Measurements from ENCODE around the gene INTS15.
"Not testable (repeated sequence)": the region's sequence is repeated elsewhere in the genome, so short reads cannot be mapped to it uniquely, and the experiment has no call there.

The INTS15 gene

GRCh38 chr7:6577369-6578113 is 12.3 kb upstream of the INTS15 start, which contains the start of gene ZDHHC4:
Gene ZDHHC4 (plus strand): TSS chr7:6577454. CDS start chr7:6580562, 3,108 bp downstream.
- peak; percentile 99 for DNase-seq (ENCODE audit: low spot score)

GRCh38 chr7:6578114-6579084 is 11.4 kb upstream of the INTS15 start:
- DNase-seq (ENCODE audit: low spot score), result no peak

GRCh38 chr7:6579446-6579845 is 10.4 kb upstream of the INTS15 start:
- DNase-seq (ENCODE audit: low spot score), result no peak

- not testable (repeated sequence) for DNase-seq (ENCODE audit: low spot score)
Observed at GRCh38 chr7:6585746-6586432, 3.9 kb upstream of the INTS15 start.

- DNase-seq (ENCODE audit: low spot score), result no peak
Observed at GRCh38 chr7:6588566-6588965, 1.3 kb upstream of the INTS15 start.

GRCh38 chr7:6589151-6589828 is 531 bp upstream of the INTS15 start:
- DNase-seq (ENCODE audit: low spot score), result no peak

- no peak for DNase-seq (ENCODE audit: low spot score)
Observed at GRCh38 chr7:6590645-6591110, 857 bp downstream of the INTS15 start.

- no peak for DNase-seq (ENCODE audit: low spot score)
Observed at GRCh38 chr7:6600093-6600492, 10.3 kb downstream of the INTS15 start.

- DNase-seq (ENCODE audit: low spot score), result no peak
Observed at GRCh38 chr7:6604458-6604857, 14.6 kb downstream of the INTS15 start.

GRCh38 chr7:6606866-6607583 is 17.2 kb downstream of the INTS15 start:
- DNase-seq (ENCODE audit: low spot score), result no peak

- DNase-seq (ENCODE audit: low spot score), result no peak
Observed at GRCh38 chr7:6607651-6608051, 17.8 kb downstream of the INTS15 start.

- DNase-seq (ENCODE audit: low spot score), result no peak
Observed at GRCh38 chr7:6608081-6608480, 18.3 kb downstream of the INTS15 start.

GRCh38 chr7:6608794-6609193 is 19.0 kb downstream of the INTS15 start:
- DNase-seq (ENCODE audit: low spot score), result no peak

- DNase-seq (ENCODE audit: low spot score), result no peak
Observed at GRCh38 chr7:6612819-6613218, 23.0 kb downstream of the INTS15 start.

GRCh38 chr7:6613706-6614105 is 23.9 kb downstream of the INTS15 start:
- DNase-seq (ENCODE audit: low spot score), result no peak

- no peak for DNase-seq (ENCODE audit: low spot score)
Observed at GRCh38 chr7:6614953-6615722, 25.3 kb downstream of the INTS15 start, which contains the start of gene ZNF853. Gene ZNF853 (plus strand): TSS chr7:6615610. CDS start chr7:6616175, 565 bp downstream.

GRCh38 chr7:6615723-6616555 is 26.1 kb downstream of the INTS15 start:
- no peak for DNase-seq (ENCODE audit: low spot score)

GRCh38 chr7:6616854-6617643 is 27.2 kb downstream of the INTS15 start:
- no peak for DNase-seq (ENCODE audit: low spot score)
